ENCODE results near the gene THAP3. TPM values are rescaled to one million over a fixed set of nuclear protein-coding genes. Genes with fewer than 3 reads are reported as not detected.

THAP3 gene
- total and polyA plus RNA-seq, 2 donors, result 20.3 to 29.6 TPM

GRCh38 chr1:6585841-6586240 lies 38.8 kb upstream of the THAP3 start:
- H3K4me3 ChIP-seq (ENCODE audit: low read depth, low read length), result no peak overlapping the region
- no peak for DNase-seq (ENCODE audit: extremely low spot score)
- 90% methylated on average over 7 of the region's 7 CpGs for WGBS

DNA sequence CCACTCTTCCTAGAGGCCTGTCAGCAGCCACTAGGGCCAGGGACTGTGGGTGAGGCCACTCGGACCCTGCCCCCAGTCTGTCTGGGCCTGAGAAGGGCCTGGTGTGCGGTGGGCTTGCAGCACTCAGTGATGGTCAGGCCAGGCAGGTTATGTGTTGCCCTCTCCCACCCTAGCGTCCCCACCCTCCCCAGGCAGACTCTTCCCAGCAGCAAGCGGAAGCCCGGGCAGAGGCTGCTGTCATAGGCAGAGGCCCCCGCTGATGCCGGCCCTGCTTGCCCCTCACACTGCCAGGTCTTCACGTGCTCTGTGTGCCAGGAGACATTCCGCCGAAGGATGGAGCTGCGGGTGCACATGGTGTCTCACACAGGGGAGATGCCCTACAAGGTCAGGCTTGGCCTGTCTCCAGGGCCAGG lies 38.3 kb upstream of the THAP3 start:
- no peaks in the 10 kb centered on the region for H3K36me3 ChIP-seq (ENCODE audit: insufficient read depth)
- H3K27ac ChIP-seq (ENCODE audit: low read depth), result no peak overlapping the region
- DNase-seq (ENCODE audit: extremely low spot score), result no peak
- WGBS, result 72% methylated on average over 11 of the region's 11 CpGs
- no peak overlapping the region for H3K4me3 ChIP-seq (ENCODE audit: low read depth, low read length)
- no peaks in the 10 kb centered on the region for H3K4me1 ChIP-seq (ENCODE audit: insufficient read depth)

More at GRCh38 chr1:6585841-6586240, 38.8 kb upstream of the THAP3 start:
- Histone ChIP-seq H3K4me1 (ENCODE audit: insufficient read depth) (no peaks in the 10 kb centered on the region), H3K36me3 (ENCODE audit: insufficient read depth) (no peaks in the 10 kb centered on the region), H3K27ac (ENCODE audit: low read depth) (no peak overlapping the region)

DNA sequence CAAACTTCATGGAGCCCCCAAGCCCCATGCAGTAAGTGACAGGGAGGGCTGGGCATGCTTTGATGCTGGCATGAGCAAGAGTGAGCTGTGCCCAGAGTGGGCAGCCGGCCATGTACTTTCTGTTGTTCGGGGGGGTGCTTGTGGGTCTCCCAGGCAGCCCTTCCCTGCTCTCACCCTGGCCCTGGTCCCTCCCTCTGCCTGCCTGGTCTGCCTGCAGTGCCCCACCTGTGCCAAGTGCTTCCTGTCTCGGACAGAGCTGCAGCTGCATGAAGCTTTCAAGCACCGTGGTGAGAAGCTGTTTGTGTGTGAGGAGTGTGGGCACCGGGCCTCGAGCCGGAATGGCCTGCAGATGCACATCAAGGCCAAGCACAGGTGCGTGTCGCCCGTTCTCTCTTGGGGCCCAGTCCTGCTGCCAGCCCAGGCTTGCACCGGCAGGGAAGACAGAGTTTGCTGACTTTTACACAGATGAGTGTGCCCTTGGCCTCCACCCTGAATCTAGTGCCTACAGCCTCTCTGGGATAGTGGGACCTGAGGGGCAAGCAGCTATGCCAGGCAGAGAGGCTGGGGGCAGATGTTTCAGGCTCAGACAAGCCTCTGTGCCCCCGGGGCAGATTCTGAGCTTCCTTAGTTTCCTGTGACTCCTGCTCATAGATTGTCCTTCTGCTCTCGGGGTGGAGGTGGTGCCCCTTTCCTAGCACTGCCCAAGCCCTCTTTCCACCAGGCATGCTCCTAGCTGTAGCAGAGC lies 37.2 kb upstream of the THAP3 start:
- Histone ChIP-seq H3K4me3 (ENCODE audit: low read depth, low read length) (no peak overlapping the region), H3K4me1 (ENCODE audit: insufficient read depth) (no peaks in the 10 kb centered on the region), H3K27ac (ENCODE audit: low read depth) (no peak overlapping the region), H3K36me3 (ENCODE audit: insufficient read depth) (no peaks in the 10 kb centered on the region)
- DNase-seq (ENCODE audit: extremely low spot score), result no peak
- 64% methylated on average over 13 of the region's 13 CpGs for WGBS

DNA sequence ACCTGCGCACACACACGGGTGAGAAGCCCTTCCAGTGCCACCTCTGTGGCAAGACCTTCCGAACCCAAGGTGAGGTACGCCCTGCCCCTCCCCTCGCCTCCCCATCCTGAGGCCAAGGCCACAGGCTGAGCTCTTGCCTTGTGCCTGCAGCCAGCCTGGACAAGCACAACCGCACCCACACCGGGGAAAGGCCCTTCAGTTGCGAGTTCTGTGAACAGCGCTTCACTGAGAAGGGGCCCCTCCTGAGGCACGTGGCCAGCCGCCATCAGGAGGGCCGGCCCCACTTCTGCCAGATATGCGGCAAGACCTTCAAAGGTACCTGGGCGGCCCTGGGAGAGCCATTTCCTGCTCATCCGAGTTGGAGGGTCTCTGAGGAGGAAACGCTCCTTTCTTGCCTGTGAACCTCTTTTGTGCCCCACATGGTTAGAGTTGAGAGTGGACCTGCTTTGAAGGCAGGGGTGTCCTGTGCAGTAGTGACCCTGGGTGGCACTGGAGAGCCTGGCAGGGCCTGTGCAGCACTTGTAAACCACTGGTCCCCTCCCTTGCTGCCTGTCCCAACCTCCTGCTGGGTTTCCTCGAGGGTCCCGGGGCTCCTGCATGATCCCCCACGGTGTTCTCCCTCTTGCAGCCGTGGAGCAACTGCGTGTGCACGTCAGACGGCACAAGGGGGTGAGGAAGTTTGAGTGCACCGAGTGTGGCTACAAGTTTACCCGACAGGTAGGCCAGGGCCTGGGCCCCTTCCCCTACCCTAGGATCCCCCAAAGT lies 36.4 kb upstream of the THAP3 start:
- H3K4me3 ChIP-seq (ENCODE audit: low read depth, low read length), result no peak overlapping the region
- peaks cover 5% of the 10 kb centered on the region for H3K36me3 ChIP-seq (ENCODE audit: insufficient read depth)
- no peaks in the 10 kb centered on the region for H3K4me1 ChIP-seq (ENCODE audit: insufficient read depth)
- 79% methylated on average over 25 of the region's 25 CpGs for WGBS
- no peak overlapping the region for H3K27ac ChIP-seq (ENCODE audit: low read depth)
- no peak for DNase-seq (ENCODE audit: extremely low spot score)

DNA sequence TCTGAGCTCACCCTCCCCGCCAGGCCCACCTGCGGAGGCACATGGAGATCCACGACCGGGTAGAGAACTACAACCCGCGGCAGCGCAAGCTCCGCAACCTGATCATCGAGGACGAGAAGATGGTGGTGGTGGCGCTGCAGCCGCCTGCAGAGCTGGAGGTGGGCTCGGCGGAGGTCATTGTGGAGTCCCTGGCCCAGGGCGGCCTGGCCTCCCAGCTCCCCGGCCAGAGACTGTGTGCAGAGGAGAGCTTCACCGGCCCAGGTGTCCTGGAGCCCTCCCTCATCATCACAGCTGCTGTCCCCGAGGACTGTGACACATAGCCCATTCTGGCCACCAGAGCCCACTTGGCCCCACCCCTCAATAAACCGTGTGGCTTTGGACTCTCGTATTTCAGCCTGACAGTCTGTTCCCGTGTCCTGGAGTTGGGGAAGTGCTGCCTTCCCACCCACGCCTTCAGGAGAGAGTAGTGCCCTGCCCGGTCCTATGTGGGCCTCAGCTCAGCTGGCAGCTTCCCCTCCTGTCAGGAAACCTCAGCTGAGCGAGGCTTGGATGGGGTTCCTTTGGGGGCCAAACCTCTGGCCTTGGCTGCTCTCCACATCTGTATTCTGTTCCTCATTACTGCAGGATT lies 35.7 kb upstream of the THAP3 start:
- Histone ChIP-seq H3K4me3 (ENCODE audit: low read depth, low read length) (no peak overlapping the region), H3K27ac (ENCODE audit: low read depth) (no peak overlapping the region), H3K4me1 (ENCODE audit: insufficient read depth) (no peaks in the 10 kb centered on the region), H3K36me3 (ENCODE audit: insufficient read depth) (peaks cover 6% of the 10 kb centered on the region)
- 76% methylated on average over 24 of the region's 24 CpGs for WGBS
- DNase-seq (ENCODE audit: extremely low spot score), result no peak

DNA sequence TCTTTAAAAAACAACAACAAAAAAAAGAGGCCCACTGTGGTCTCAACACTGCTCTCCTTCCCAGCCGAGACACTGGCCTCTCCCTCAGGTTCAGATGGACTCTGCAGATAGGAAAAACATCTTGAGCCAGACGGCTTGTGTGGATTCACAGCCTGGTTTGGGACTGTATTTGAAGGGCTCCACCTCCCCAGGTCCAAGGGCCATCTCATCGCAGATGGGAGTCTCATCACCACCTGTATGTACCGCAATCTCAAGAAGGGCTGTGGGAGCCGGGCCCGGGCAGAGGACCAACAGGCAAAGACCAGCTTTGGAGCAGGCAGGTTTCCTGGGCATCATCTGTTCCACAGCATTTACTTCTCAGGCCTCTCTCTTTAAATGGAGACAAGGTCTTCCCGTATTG lies 34.6 kb upstream of the THAP3 start:
- 86% methylated on average over 7 of the region's 7 CpGs for WGBS
- H3K4me1 ChIP-seq (ENCODE audit: insufficient read depth), result no peaks in the 10 kb centered on the region
- H3K4me3 ChIP-seq (ENCODE audit: low read depth, low read length), result no peak overlapping the region
- H3K36me3 ChIP-seq (ENCODE audit: insufficient read depth), result peaks cover 6% of the 10 kb centered on the region
- no peak overlapping the region for H3K27ac ChIP-seq (ENCODE audit: low read depth)
- no peak for DNase-seq (ENCODE audit: extremely low spot score)

DNA sequence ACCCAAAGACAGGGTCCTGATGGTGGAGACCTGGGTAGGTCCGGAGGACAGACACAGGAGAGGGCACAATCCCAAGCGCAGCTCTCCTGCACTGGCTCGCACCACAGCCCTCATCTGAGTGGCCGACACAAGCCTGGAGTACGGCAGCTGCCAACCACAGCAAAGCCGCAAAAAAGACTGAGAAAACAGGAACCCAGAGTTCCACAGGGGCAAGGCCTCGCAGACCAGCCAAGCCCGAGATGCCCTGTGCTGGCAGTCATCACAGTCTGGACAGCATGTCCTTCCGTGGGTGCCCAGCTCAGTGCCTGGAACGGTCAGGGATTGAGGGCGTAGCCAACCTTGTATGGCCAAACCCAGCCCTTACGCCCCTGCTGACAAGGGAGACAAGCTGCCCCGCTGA lies 33.4 kb upstream of the THAP3 start:
- Histone ChIP-seq H3K4me1 (ENCODE audit: insufficient read depth) (no peaks in the 10 kb centered on the region), H3K4me3 (ENCODE audit: low read depth, low read length) (no peak overlapping the region), H3K36me3 (ENCODE audit: insufficient read depth) (peaks cover 6% of the 10 kb centered on the region), H3K27ac (ENCODE audit: low read depth) (no peak overlapping the region)
- no peak for DNase-seq (ENCODE audit: extremely low spot score)
- WGBS, result 79% methylated on average over 13 of the region's 13 CpGs

- no peak overlapping the region for H3K4me3 ChIP-seq (ENCODE audit: low read depth, low read length)
- H3K36me3 ChIP-seq (ENCODE audit: insufficient read depth), result peaks cover 6% of the 10 kb centered on the region
- no peaks in the 10 kb centered on the region for H3K4me1 ChIP-seq (ENCODE audit: insufficient read depth)
- 92% methylated on average over 6 of the region's 6 CpGs for WGBS
- no peak for DNase-seq (ENCODE audit: extremely low spot score)
- no peak overlapping the region for H3K27ac ChIP-seq (ENCODE audit: low read depth)
Observed at GRCh38 chr1:6591644-6592043, 33.0 kb upstream of the THAP3 start.

DNA sequence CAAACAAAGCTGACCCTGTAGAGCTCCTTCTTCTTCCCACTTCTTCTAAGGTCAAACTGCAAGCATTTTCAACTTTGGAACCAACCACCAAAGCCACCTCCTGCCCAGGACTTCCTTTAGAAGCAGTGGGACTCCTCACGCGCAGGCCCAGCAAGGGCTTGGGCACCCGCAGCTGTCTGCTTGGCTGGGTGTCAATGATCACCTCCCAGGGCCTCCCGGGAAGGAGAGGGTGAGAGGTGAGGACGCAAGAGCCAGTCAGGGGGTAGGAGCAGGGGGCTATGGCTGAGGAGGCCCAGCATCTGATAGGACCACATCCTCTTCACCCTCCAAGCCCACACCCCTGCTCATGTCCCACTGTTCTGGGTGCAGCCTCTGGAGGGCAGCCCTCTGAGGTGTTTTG lies 32.2 kb upstream of the THAP3 start:
- WGBS, result 47% methylated on average over 5 of the region's 5 CpGs
- no peak overlapping the region for H3K4me3 ChIP-seq (ENCODE audit: low read depth, low read length)
- H3K27ac ChIP-seq (ENCODE audit: low read depth), result no peak overlapping the region
- no peak for DNase-seq (ENCODE audit: extremely low spot score)
- peaks cover 6% of the 10 kb centered on the region for H3K36me3 ChIP-seq (ENCODE audit: insufficient read depth)
- no peaks in the 10 kb centered on the region for H3K4me1 ChIP-seq (ENCODE audit: insufficient read depth)

DNA sequence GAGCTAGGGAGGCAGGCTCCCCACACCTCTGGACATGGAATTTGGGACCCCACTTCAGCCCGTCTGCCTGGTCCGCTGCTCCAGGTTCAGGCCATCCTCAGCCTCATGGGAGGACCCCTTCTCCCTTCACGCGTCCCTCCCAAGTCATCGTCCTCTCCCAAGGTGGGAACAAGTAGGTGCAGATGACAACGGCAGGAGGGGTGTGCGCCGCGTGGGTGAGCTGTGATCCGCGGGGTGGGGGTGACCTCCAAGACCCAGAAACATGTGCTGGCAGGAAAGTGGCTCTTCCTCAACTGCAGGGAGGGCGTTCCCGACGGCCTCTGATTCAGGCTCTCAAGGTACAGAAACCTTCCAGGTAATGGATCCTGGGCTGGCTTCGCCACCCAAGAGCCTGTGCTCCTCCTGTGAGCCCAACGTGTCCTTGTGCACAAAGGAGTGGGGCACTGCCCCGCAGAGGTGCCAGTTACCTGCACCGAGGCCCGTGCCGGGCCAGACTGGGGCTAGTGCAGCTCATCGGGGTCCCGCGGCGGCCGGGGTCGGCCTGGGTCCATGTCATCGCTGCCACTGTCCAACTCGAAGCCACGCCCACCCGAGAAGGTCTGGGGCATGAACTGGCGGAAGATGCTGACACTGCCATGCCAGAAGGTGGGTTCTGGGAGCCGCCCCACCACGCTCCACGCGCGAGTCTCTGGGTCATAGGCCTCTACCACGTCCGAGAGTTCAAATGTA lies 31.6 kb upstream of the THAP3 start:
- Histone ChIP-seq H3K27ac (ENCODE audit: low read depth) (no peak overlapping the region), H3K4me3 (ENCODE audit: low read depth, low read length) (no peak overlapping the region), H3K4me1 (ENCODE audit: insufficient read depth) (no peaks in the 10 kb centered on the region), H3K36me3 (ENCODE audit: insufficient read depth) (peaks cover 8% of the 10 kb centered on the region)
- 92% methylated on average over 38 of the region's 38 CpGs for WGBS
- DNase-seq (ENCODE audit: extremely low spot score), result no peak

DNA sequence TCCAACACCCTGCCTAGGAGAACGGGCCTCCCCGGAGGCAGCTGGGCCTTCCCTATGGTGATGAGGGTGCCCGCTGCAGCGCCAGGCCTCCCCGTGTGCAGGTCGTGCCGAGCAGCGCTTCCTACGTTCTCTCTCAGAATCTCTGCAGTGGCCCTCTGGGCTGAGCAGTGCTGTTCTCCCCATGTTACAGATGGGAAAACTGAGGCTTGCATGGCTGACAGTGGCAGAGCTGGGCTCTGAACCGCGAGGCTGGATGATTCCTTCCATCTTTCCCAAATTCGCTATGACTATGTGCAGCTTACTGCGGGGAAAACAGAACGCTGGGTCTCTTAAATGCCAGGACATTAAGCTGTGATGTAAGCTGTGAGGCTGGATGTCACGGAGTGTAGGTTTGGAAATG lies 30.9 kb upstream of the THAP3 start:
- Histone ChIP-seq H3K27ac (ENCODE audit: low read depth) (no peak overlapping the region), H3K4me1 (ENCODE audit: insufficient read depth) (no peaks in the 10 kb centered on the region), H3K36me3 (ENCODE audit: insufficient read depth) (peaks cover 9% of the 10 kb centered on the region), H3K4me3 (ENCODE audit: low read depth, low read length) (no peak overlapping the region)
- no peak for DNase-seq (ENCODE audit: extremely low spot score)
- 92% methylated on average over 15 of the region's 15 CpGs for WGBS

DNA sequence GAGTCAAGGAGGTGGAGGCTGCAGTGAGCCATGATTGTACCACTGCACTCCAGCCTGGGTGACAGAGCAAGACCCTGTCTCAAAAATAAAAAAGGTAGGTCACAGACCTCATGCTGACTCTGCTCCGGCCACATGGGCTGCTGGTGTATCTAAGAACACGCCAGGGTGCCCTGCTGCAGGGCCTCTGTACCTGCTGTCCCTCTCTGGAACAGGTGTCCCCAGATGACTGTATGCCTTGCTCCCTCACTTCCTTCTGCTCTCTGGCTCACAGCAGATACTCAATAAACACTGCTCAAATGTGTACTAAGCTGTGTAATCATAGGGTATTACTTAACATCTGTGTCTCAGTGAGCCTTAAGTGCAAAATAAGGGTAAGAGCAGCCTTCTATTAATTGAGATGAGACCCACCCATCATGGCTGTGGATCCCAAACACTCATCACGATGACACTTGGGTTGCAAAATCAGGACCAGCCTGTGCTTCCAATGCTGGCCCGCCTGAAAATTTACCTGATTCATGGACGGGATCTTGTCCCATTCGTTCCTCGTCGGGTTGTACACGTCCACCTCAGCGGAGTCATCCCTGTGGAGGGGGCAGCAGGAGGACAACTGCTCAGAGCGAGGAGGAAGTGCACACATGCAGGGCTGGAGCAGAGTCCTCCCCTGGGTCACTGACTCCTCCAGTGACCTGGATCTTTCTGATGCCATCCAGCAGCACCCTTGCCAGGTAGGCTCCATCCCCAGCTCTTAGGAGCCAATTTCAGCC lies 29.5 kb upstream of the THAP3 start:
- WGBS, result 82% methylated on average over 11 of the region's 11 CpGs
- Histone ChIP-seq H3K36me3 (ENCODE audit: insufficient read depth) (peaks cover 10% of the 10 kb centered on the region), H3K27ac (ENCODE audit: low read depth) (no peak overlapping the region)

GRCh38 chr1:6596351-6596750 lies 28.3 kb upstream of the THAP3 start:
- H3K27ac ChIP-seq (ENCODE audit: low read depth), result no peak overlapping the region
- peaks cover 10% of the 10 kb centered on the region for H3K36me3 ChIP-seq (ENCODE audit: insufficient read depth)
- no peaks in the 10 kb centered on the region for H3K4me1 ChIP-seq (ENCODE audit: insufficient read depth)
- no peak overlapping the region for H3K4me3 ChIP-seq (ENCODE audit: low read depth, low read length)
- WGBS, result 59% methylated on average over 7 of the region's 7 CpGs
- no peak for DNase-seq (ENCODE audit: extremely low spot score)

More for the DNA sequence above, 29.5 kb upstream of the THAP3 start:
- H3K4me1 ChIP-seq (ENCODE audit: insufficient read depth), result no peaks in the 10 kb centered on the region
- no peak overlapping the region for H3K4me3 ChIP-seq (ENCODE audit: low read depth, low read length)
- no peak for DNase-seq (ENCODE audit: extremely low spot score)

Measured in urinary bladder (tissue), 4 donors.